CD4-positive, alpha-beta T cell treated with Interleukin-10 for 1 hour (primary cell): Measurements from ENCODE around the gene ZNF573.

Source experiments
- DNase-seq: peaks from one replicate; pipeline ENCODE4 v3.0.0-alpha.2; 2020

The ZNF573 gene

GRCh38 chr19:37692956-37693620, 86.3 kb downstream of the ZNF573 start:
- DNase-seq = no peak

- peak; percentile 84 for DNase-seq
Measured at GRCh38 chr19:37691881-37692504, 87.4 kb downstream of the ZNF573 start.
